ENCODE measurements around the gene FRZB.

GRCh38 chr2:182810087-182810486, 56.4 kb downstream of the FRZB start:
- TF ChIP-seq CTCF (conservative IDR thresholded peaks at IDR 0.05): no peak
- no peak for TF ChIP-seq ZFX (IDR thresholded peaks at IDR 0.05)

All from C4-2B (cell line).